HG03175 (cell line): ENCODE results near the gene TTC21A.

Experiments
- ATAC-seq: cut with Tn5 transposase; IDR thresholded peaks from one replicate; pipeline ENCODE4 v1.9.1; 2021; ENCODE audit warnings: mild to moderate bottlenecking, moderate library complexity; ENCODE audit not compliant: unreplicated experiment

TTC21A gene

GRCh38 chr3:39176025-39176714 lies 68.7 kb downstream of the TTC21A start:
- no peak for ATAC-seq

- ATAC-seq = no peak
Observed at GRCh38 chr3:39177708-39178332, 70.3 kb downstream of the TTC21A start.

GRCh38 chr3:39178553-39178952 lies 71.1 kb downstream of the TTC21A start:
- ATAC-seq = no peak

- ATAC-seq = no peak
Observed at GRCh38 chr3:39180183-39180545, 72.7 kb downstream of the TTC21A start.

GRCh38 chr3:39180546-39181346 lies 73.3 kb downstream of the TTC21A start:
- ATAC-seq = peak; percentile 93

GRCh38 chr3:39181408-39182335 lies 74.2 kb downstream of the TTC21A start:
- ATAC-seq = no peak

GRCh38 chr3:39183211-39184080 lies 76.0 kb downstream of the TTC21A start:
- ATAC-seq = no peak

- ATAC-seq = no peak
Observed at GRCh38 chr3:39184081-39184967, 76.8 kb downstream of the TTC21A start.

GRCh38 chr3:39184968-39185285 lies 77.4 kb downstream of the TTC21A start:
- ATAC-seq = no peak

- no peak for ATAC-seq
Observed at GRCh38 chr3:39185326-39185958, 78.0 kb downstream of the TTC21A start.

GRCh38 chr3:39185959-39186691 lies 78.6 kb downstream of the TTC21A start:
- ATAC-seq = no peak

- ATAC-seq = no peak
Observed at GRCh38 chr3:39186692-39187151, 79.2 kb downstream of the TTC21A start.

GRCh38 chr3:39187372-39188155 lies 80.1 kb downstream of the TTC21A start:
- no peak for ATAC-seq
